HG02943 (cell line): ENCODE data around the gene SLC10A7.

Experiments
- ATAC-seq: cut with Tn5 transposase; IDR thresholded peaks from one replicate; pipeline ENCODE4 v1.9.1; 2021; ENCODE audit warnings: mild to moderate bottlenecking, low read depth, moderate library complexity; ENCODE audit not compliant: unreplicated experiment

The SLC10A7 gene

GRCh38 chr4:146521541-146522097, at the start of gene SLC10A7:
SLC10A7 (minus strand) TSS chr4:146521940; CDS start chr4:146521717, 223 bp downstream.
- peak; percentile 84 for ATAC-seq

- ATAC-seq = no peak
Observed at GRCh38 chr4:146567396-146567795, 45.7 kb upstream of the SLC10A7 start.

GRCh38 chr4:146564492-146564891, 42.8 kb upstream of the SLC10A7 start:
- ATAC-seq = no peak

- no peak for ATAC-seq
Observed at GRCh38 chr4:146550161-146550560, 28.4 kb upstream of the SLC10A7 start.

GRCh38 chr4:146548443-146548842, 26.7 kb upstream of the SLC10A7 start:
- ATAC-seq = no peak

- peak; percentile 59 for ATAC-seq
Observed at GRCh38 chr4:146545102-146545501, 23.4 kb upstream of the SLC10A7 start.

- ATAC-seq = no peak
Observed at GRCh38 chr4:146534178-146534577, 12.4 kb upstream of the SLC10A7 start.

GRCh38 chr4:146525754-146526153, 4.0 kb upstream of the SLC10A7 start:
- no peak for ATAC-seq

GRCh38 chr4:146524663-146525062, 2.9 kb upstream of the SLC10A7 start:
- ATAC-seq = no peak

GRCh38 chr4:146522869-146523205, 1.1 kb upstream of the SLC10A7 start:
- ATAC-seq = peak; percentile 21

- peak; percentile 75 for ATAC-seq
Observed at GRCh38 chr4:146522098-146522868, 543 bp upstream of the SLC10A7 start.

GRCh38 chr4:146520896-146521540, 722 bp downstream of the SLC10A7 start:
- ATAC-seq = peak; percentile 30

GRCh38 chr4:146514651-146515357, 6.9 kb downstream of the SLC10A7 start:
- no peak for ATAC-seq

- ATAC-seq = no peak
Observed at GRCh38 chr4:146513548-146513947, 8.2 kb downstream of the SLC10A7 start.

GRCh38 chr4:146511381-146511780, 10.4 kb downstream of the SLC10A7 start:
- ATAC-seq = no peak

- ATAC-seq = no peak
Observed at GRCh38 chr4:146510942-146511341, 10.8 kb downstream of the SLC10A7 start.

- no peak for ATAC-seq
Observed at GRCh38 chr4:146508229-146508939, 13.4 kb downstream of the SLC10A7 start.

GRCh38 chr4:146507632-146508031, 14.1 kb downstream of the SLC10A7 start:
- ATAC-seq = no peak

GRCh38 chr4:146506272-146506671, 15.5 kb downstream of the SLC10A7 start:
- ATAC-seq = no peak

- no peak for ATAC-seq
Observed at GRCh38 chr4:146500216-146500615, 21.5 kb downstream of the SLC10A7 start.

- no peak for ATAC-seq
Observed at GRCh38 chr4:146498291-146498690, 23.4 kb downstream of the SLC10A7 start.
